HEK293 (cell line): Measurements from ENCODE around the gene ABCC3.

ENCODE experiments used
- CTCF ChIA-PET: fragments of 350-600 bp; formaldehyde crosslinking; extraction: SDS; loops from one replicate; lab custom pipeline; 2021; ENCODE audit warnings: antibody characterized with exemption; lab: Yijun Ruan, JAX
- POLR2A ChIA-PET: fragments of 300-600 bp; formaldehyde crosslinking; extraction: SDS; loops from one replicate; lab custom pipeline; 2020; ENCODE audit warnings: antibody characterized with exemption, inconsistent platforms; lab: Yijun Ruan, JAX
- H3K27ac ChIP-seq: fragments of 200-500 bp; sonication (Bioruptor generic); 2 replicates; pipeline ENCODE4 v1.5.1; 2014; ENCODE audit warnings: low read depth, low read length, control low read depth, inconsistent platforms; ENCODE audit errors: extremely low read depth
- H3K36me3 ChIP-seq, 2 experiments: fragments of 200-500 bp in 1 of 2; sonication (Bioruptor generic) in 1 of 2; 1 replicate in 1 of 2; 2 replicates in 1 of 2; pipeline ENCODE4 v1.5.1; 2014 to 2017; ENCODE audit warnings: inconsistent platforms in 2 of 2, low read length in 2 of 2; ENCODE audit not compliant: control insufficient read depth in 2 of 2, insufficient read depth in 1 of 2
- H3K4me1 ChIP-seq: fragments of 200-500 bp; sonication (Bioruptor generic); 2 replicates; pipeline ENCODE4 v1.5.1; 2014; ENCODE audit warnings: mild to moderate bottlenecking, low read length, inconsistent platforms; ENCODE audit not compliant: control insufficient read depth, insufficient read depth
- H3K4me3 ChIP-seq: 2 replicates; pipeline ENCODE4 v1.5.1; 2011; ENCODE audit warnings: low read depth, mild to moderate bottlenecking, control low read depth, low read length, moderate library complexity
- H3K9me3 ChIP-seq: fragments of 200-500 bp; sonication (Bioruptor generic); 2 replicates; pipeline ENCODE4 v1.5.1; 2014; ENCODE audit warnings: low read depth, low read length, inconsistent platforms; ENCODE audit not compliant: control insufficient read depth, insufficient read depth
- BCL11A ChIP-seq: fragments of 450-650 bp; formaldehyde crosslinking; IDR thresholded peaks from 2 replicates; pipeline ENCODE4 v1.5.1; 2016; ENCODE audit warnings: low read depth, missing biosample characterization, missing genetic modification characterization
- FEZF1 ChIP-seq: fragments of 450-650 bp; formaldehyde crosslinking; IDR thresholded peaks from 2 replicates; pipeline ENCODE4 v1.5.1; 2016; ENCODE audit warnings: missing biosample characterization, missing genetic modification characterization
- GLI4 ChIP-seq: fragments of 450-650 bp; formaldehyde crosslinking; IDR thresholded peaks from 2 replicates; pipeline ENCODE4 v1.5.1; 2016; ENCODE audit warnings: missing biosample characterization, missing genetic modification characterization
- KLF7 ChIP-seq: fragments of 450-650 bp; formaldehyde crosslinking; IDR thresholded peaks from 2 replicates; pipeline ENCODE4 v1.5.1; 2016; ENCODE audit warnings: missing biosample characterization, missing genetic modification characterization, borderline replicate concordance
- MZF1 ChIP-seq: fragments of 450-650 bp; formaldehyde crosslinking; IDR thresholded peaks from 2 replicates; pipeline ENCODE4 v1.5.1; 2017; ENCODE audit warnings: missing biosample characterization, missing genetic modification characterization, borderline replicate concordance
- ZEB2 ChIP-seq: fragments of 450-650 bp; formaldehyde crosslinking; IDR thresholded peaks from 2 replicates; pipeline ENCODE4 v1.5.1; 2016; ENCODE audit warnings: missing biosample characterization, missing genetic modification characterization
- ZFP3 ChIP-seq: fragments of 450-650 bp; formaldehyde crosslinking; IDR thresholded peaks from 2 replicates; pipeline ENCODE4 v1.5.1; 2016; ENCODE audit warnings: low read depth, missing biosample characterization, missing genetic modification characterization
- ZFP37 ChIP-seq: fragments of 450-650 bp; formaldehyde crosslinking; IDR thresholded peaks from 2 replicates; pipeline ENCODE4 v1.5.1; 2016; ENCODE audit warnings: missing biosample characterization, missing genetic modification characterization
- ZNF121 ChIP-seq: fragments of 450-650 bp; formaldehyde crosslinking; IDR thresholded peaks from 2 replicates; pipeline ENCODE4 v1.5.1; 2016; ENCODE audit warnings: missing biosample characterization, missing genetic modification characterization
- ZNF341 ChIP-seq: fragments of 450-650 bp; formaldehyde crosslinking; IDR thresholded peaks from 2 replicates; pipeline ENCODE4; 2016; ENCODE audit warnings: low read depth, missing biosample characterization, missing genetic modification characterization
- ZNF623 ChIP-seq: fragments of 450-650 bp; formaldehyde crosslinking; IDR thresholded peaks from 2 replicates; pipeline ENCODE4 v1.5.1; 2016; ENCODE audit warnings: missing biosample characterization, missing genetic modification characterization
- TF ChIP-seq, protein P1 (sequence below): fragments of 450-650 bp; formaldehyde crosslinking; IDR thresholded peaks from 2 replicates; pipeline ENCODE4 v1.5.1; 2016; ENCODE audit warnings: missing biosample characterization, missing genetic modification characterization, borderline replicate concordance
- TF ChIP-seq, protein P2 (sequence below): fragments of 450-650 bp; formaldehyde crosslinking; IDR thresholded peaks from 2 replicates; pipeline ENCODE4 v1.5.1; 2016; ENCODE audit warnings: missing biosample characterization, missing genetic modification characterization

Gene ABCC3

DNA sequence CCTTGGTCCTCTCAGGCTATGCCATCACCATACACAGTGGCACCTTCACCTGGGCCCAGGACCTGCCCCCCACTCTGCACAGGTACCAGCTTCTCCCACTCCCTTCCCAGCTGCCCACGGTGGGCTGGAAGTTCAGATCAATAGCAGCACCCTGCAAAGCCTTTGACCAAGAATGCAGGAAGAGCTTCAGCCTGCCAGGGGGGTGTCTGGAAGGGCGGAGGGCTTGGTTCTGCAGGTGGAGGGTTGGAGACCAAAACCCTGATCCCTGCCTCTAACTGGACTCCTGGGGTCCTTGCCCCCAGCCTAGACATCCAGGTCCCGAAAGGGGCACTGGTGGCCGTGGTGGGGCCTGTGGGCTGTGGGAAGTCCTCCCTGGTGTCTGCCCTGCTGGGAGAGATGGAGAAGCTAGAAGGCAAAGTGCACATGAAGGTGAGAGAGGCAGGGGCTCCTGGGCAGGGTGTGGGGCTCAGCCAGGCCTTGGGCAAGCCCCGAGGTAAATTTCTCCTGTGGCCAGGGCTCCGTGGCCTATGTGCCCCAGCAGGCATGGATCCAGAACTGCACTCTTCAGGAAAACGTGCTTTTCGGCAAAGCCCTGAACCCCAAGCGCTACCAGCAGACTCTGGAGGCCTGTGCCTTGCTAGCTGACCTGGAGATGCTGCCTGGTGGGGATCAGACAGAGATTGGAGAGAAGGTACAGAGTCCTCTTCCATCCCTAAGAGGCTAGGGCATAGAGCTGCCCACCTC, 34.3 kb downstream of the ABCC3 start:
- no peak overlapping the region for H3K4me3 ChIP-seq
- H3K4me1 ChIP-seq: no peaks in the 10 kb centered on the region
- peak; percentile 79 for TF ChIP-seq ZNF341 (tag by site-specific recombination)
- no peak for TF ChIP-seq ZNF121 (tag by site-specific recombination)
- TF ChIP-seq ZNF623 (tag by site-specific recombination): no peak
- CTCF ChIA-PET: interaction anchor here (0.6 to 2.0 kb wide), 7 partner anchors 13 to 176 kb away, joined by 3 to 7 read pairs (median 5); no protein-coding TSS in a partner anchor
- H3K27ac ChIP-seq: no peak overlapping the region
- H3K36me3 ChIP-seq: no peaks in the 10 kb centered on the region
- POLR2A ChIA-PET: interaction anchor here (0.7 kb wide), 1 partner anchor 521 kb away, joined by 3 read pairs; no protein-coding TSS in a partner anchor
- no peaks in the 10 kb centered on the region for H3K9me3 ChIP-seq

DNA sequence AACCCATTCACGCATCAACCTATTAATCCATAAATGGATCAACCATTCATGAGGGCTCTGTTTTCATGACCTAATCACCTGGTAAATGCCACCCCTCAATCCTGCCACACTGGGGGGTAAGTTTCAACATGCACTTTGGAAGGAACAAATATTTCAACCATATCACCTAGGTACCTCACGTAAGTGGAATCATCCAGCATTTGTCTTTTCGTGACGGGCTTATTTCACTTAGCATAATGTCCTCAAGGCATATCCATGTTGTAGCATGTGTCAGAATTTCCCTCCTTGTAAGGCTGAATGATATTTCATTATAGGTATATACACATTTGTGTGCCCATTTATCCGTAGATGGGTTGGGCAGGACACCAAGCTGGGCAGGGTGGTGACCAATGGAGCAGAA, 37.4 kb downstream of the ABCC3 start:
- H3K27ac ChIP-seq: no peak overlapping the region
- ChIA-PET CTCF (interaction anchor here (1.7 to 1.8 kb wide), 2 partner anchors 9 to 41 kb away, joined by 4 to 9 read pairs; no protein-coding TSS in a partner anchor), POLR2A (no interaction called here)
- H3K9me3 ChIP-seq: no peaks in the 10 kb centered on the region
- H3K4me3 ChIP-seq: no peak overlapping the region
- no peaks in the 10 kb centered on the region for H3K4me1 ChIP-seq
- TF ChIP-seq, protein P1, sequence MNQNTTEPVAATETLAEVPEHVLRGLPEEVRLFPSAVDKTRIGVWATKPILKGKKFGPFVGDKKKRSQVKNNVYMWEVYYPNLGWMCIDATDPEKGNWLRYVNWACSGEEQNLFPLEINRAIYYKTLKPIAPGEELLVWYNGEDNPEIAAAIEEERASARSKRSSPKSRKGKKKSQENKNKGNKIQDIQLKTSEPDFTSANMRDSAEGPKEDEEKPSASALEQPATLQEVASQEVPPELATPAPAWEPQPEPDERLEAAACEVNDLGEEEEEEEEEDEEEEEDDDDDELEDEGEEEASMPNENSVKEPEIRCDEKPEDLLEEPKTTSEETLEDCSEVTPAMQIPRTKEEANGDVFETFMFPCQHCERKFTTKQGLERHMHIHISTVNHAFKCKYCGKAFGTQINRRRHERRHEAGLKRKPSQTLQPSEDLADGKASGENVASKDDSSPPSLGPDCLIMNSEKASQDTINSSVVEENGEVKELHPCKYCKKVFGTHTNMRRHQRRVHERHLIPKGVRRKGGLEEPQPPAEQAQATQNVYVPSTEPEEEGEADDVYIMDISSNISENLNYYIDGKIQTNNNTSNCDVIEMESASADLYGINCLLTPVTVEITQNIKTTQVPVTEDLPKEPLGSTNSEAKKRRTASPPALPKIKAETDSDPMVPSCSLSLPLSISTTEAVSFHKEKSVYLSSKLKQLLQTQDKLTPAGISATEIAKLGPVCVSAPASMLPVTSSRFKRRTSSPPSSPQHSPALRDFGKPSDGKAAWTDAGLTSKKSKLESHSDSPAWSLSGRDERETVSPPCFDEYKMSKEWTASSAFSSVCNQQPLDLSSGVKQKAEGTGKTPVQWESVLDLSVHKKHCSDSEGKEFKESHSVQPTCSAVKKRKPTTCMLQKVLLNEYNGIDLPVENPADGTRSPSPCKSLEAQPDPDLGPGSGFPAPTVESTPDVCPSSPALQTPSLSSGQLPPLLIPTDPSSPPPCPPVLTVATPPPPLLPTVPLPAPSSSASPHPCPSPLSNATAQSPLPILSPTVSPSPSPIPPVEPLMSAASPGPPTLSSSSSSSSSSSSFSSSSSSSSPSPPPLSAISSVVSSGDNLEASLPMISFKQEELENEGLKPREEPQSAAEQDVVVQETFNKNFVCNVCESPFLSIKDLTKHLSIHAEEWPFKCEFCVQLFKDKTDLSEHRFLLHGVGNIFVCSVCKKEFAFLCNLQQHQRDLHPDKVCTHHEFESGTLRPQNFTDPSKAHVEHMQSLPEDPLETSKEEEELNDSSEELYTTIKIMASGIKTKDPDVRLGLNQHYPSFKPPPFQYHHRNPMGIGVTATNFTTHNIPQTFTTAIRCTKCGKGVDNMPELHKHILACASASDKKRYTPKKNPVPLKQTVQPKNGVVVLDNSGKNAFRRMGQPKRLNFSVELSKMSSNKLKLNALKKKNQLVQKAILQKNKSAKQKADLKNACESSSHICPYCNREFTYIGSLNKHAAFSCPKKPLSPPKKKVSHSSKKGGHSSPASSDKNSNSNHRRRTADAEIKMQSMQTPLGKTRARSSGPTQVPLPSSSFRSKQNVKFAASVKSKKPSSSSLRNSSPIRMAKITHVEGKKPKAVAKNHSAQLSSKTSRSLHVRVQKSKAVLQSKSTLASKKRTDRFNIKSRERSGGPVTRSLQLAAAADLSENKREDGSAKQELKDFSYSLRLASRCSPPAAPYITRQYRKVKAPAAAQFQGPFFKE (tag by site-specific recombination): no peak
- TF ChIP-seq, protein P2, sequence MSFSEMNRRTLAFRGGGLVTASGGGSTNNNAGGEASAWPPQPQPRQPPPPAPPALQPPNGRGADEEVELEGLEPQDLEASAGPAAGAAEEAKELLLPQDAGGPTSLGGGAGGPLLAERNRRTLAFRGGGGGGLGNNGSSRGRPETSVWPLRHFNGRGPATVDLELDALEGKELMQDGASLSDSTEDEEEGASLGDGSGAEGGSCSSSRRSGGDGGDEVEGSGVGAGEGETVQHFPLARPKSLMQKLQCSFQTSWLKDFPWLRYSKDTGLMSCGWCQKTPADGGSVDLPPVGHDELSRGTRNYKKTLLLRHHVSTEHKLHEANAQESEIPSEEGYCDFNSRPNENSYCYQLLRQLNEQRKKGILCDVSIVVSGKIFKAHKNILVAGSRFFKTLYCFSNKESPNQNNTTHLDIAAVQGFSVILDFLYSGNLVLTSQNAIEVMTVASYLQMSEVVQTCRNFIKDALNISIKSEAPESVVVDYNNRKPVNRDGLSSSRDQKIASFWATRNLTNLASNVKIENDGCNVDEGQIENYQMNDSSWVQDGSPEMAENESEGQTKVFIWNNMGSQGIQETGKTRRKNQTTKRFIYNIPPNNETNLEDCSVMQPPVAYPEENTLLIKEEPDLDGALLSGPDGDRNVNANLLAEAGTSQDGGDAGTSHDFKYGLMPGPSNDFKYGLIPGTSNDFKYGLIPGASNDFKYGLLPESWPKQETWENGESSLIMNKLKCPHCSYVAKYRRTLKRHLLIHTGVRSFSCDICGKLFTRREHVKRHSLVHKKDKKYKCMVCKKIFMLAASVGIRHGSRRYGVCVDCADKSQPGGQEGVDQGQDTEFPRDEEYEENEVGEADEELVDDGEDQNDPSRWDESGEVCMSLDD (tag by site-specific recombination): no peak
- TF ChIP-seq MZF1 (tag by site-specific recombination): no peak
- no peak for TF ChIP-seq ZEB2 (tag by site-specific recombination)
- TF ChIP-seq ZFP3: no peak
- no peak for TF ChIP-seq GLI4
- no peak for TF ChIP-seq BCL11A (tag by site-specific recombination)
- no peak for TF ChIP-seq ZFP37
- TF ChIP-seq KLF7: no peak
- no peak for TF ChIP-seq FEZF1
- no peaks in the 10 kb centered on the region for H3K36me3 ChIP-seq
